Neural cell (in vitro differentiated cells): ENCODE data around the gene ESR1.

Experiments
- CTCF ChIP-seq: fragments of 450-650 bp; IDR thresholded peaks from 2 replicates; pipeline ENCODE4 v1.5.1; 2014; ENCODE audit warnings: antibody characterized with exemption, mild to moderate bottlenecking, moderate library complexity; ENCODE audit not compliant: poor library complexity, severe bottlenecking
- MXI1 ChIP-seq: fragments of 450-650 bp; conservative IDR thresholded peaks from 2 replicates; pipeline ENCODE4 v1.6.1; 2014; ENCODE audit warnings: antibody characterized with exemption, mild to moderate bottlenecking; ENCODE audit not compliant: poor library complexity, severe bottlenecking
- POLR2AphosphoS5 ChIP-seq: IDR thresholded peaks from 2 replicates; pipeline ENCODE4 v1.6.1; 2012
- RAD21 ChIP-seq: fragments of 450-650 bp; conservative IDR thresholded peaks from 2 replicates; pipeline ENCODE4 v1.6.1; 2014; ENCODE audit warnings: antibody characterized with exemption, mild to moderate bottlenecking, moderate library complexity

GRCh38 chr6:151914484-151914883 lies 107.0 kb downstream of the ESR1 start:
- no peak for TF ChIP-seq POLR2AphosphoS5
- TF ChIP-seq RAD21, result no peak
- TF ChIP-seq CTCF, result no peak
- no peak for TF ChIP-seq MXI1
